OCI-LY1 (cell line): ENCODE measurements around the gene NANS.

ENCODE experiments used
- H2AFZ ChIP-seq: fragments of 200-600 bp; sonication (generic), shearing (Covaris generic); 2 replicates; pipeline ENCODE4 v1.6.0; 2014; ENCODE audit warnings: antibody characterized with exemption, mild to moderate bottlenecking, low read length
- H3F3A ChIP-seq: fragments of 200-600 bp; sonication (generic), shearing (Covaris generic); 2 replicates; pipeline ENCODE4 v1.6.0; 2014; ENCODE audit warnings: mild to moderate bottlenecking, antibody characterized with exemption, low read length, moderate library complexity; ENCODE audit not compliant: insufficient read depth
- H3K27ac ChIP-seq: fragments of 200-600 bp; sonication (generic); 2 replicates; pipeline ENCODE4 v1.5.1; 2014; ENCODE audit warnings: low read length, mixed run types, mild to moderate bottlenecking, low read depth; ENCODE audit not compliant: poor library complexity, severe bottlenecking
- H3K27me3 ChIP-seq: fragments of 200-600 bp; sonication (generic); 2 replicates; pipeline ENCODE4 v1.6.0; 2014; ENCODE audit warnings: antibody characterized with exemption, mild to moderate bottlenecking, low read length, moderate library complexity; ENCODE audit not compliant: insufficient read depth
- H3K36me3 ChIP-seq: fragments of 200-600 bp; sonication (generic); 2 replicates; pipeline ENCODE4 v1.6.1; 2014; ENCODE audit warnings: mild to moderate bottlenecking, antibody characterized with exemption, low read length, moderate library complexity, mixed read lengths; ENCODE audit not compliant: insufficient read depth
- H3K4me1 ChIP-seq: fragments of 200-600 bp; sonication (generic); 2 replicates; pipeline ENCODE4 v1.5.1; 2014; ENCODE audit warnings: mild to moderate bottlenecking, low read length, moderate library complexity; ENCODE audit not compliant: insufficient read depth, severe bottlenecking
- H3K4me2 ChIP-seq: fragments of 200-600 bp; sonication (generic), shearing (Covaris generic); 2 replicates; pipeline ENCODE4 v1.6.1; 2014; ENCODE audit warnings: low read length
- H3K4me3 ChIP-seq: fragments of 200-600 bp; sonication (generic); 2 replicates; pipeline ENCODE4 v1.5.1; 2014; ENCODE audit warnings: low read length, low read depth, mild to moderate bottlenecking, mixed read lengths; ENCODE audit not compliant: poor library complexity, severe bottlenecking
- H3K79me2 ChIP-seq: fragments of 200-600 bp; shearing (Covaris generic); 2 replicates; pipeline ENCODE4 v1.6.1; 2016; ENCODE audit warnings: mixed run types, low read length, mixed read lengths; ENCODE audit not compliant: insufficient read depth
- H3K9ac ChIP-seq: fragments of 200-600 bp; sonication (generic), shearing (Covaris generic); 2 replicates; pipeline ENCODE4 v1.6.1; 2014; ENCODE audit warnings: mild to moderate bottlenecking, low read length, mixed read lengths
- H3K9me2 ChIP-seq: fragments of 200-600 bp; sonication (generic), shearing (Covaris generic); 2 replicates; pipeline ENCODE4 v1.6.1; 2014; ENCODE audit warnings: low read depth, mild to moderate bottlenecking, low read length, mixed read lengths
- H3K9me3 ChIP-seq: fragments of 200-600 bp; shearing (Covaris generic); 2 replicates; pipeline ENCODE4 v1.6.1; 2014; ENCODE audit warnings: low read length, mixed read lengths
- H4K20me1 ChIP-seq: fragments of 200-600 bp; sonication (generic), shearing (Covaris generic); 2 replicates; pipeline ENCODE4 v1.6.0; 2016; ENCODE audit warnings: mild to moderate bottlenecking, low read length; ENCODE audit not compliant: insufficient read depth
- EZH2 ChIP-seq: fragments of 200-600 bp; sonication (generic), shearing (Covaris generic); IDR thresholded peaks from 2 replicates; pipeline ENCODE4 v1.8.0; 2017; ENCODE audit warnings: borderline replicate concordance, mixed run types, mild to moderate bottlenecking, antibody characterized with exemption, low read length, moderate library complexity, mixed read lengths
- TF ChIP-seq, protein P1 (sequence below): fragments of 200-600 bp; sonication (generic), shearing (Covaris generic); IDR thresholded peaks from 2 replicates; pipeline ENCODE4 v1.5.1; 2017; ENCODE audit warnings: mild to moderate bottlenecking, antibody characterized with exemption, low read length, moderate library complexity, mixed read lengths

NANS gene

DNA sequence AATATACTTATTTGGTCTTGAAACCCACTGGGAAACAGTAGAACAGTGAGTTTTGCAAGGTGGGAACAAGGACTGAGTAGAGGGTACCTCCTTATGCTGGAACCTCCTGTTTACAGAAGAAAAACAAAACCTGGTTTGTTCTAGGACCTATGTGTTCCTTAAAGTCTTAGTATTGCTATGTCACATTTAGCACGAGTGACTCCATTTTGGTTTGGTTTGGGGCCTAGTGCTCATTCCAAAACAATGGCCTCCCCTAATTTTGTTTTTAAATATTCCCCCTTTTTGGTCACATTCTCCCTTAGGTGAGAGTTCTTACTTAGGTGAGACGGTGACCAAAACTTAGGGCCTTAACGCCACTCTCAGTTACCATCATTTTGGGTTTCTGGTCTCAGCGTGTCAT, 6.2 kb upstream of the NANS start:
- no peak overlapping the region for H3K27ac ChIP-seq
- no peaks in the 10 kb centered on the region for H3K9me2 ChIP-seq
- H3K27me3 ChIP-seq, result no peaks in the 10 kb centered on the region
- H3K9ac ChIP-seq, result no peak overlapping the region
- H3F3A ChIP-seq, result no peaks in the 10 kb centered on the region
- no peak overlapping the region for H3K4me3 ChIP-seq
- H3K4me2 ChIP-seq, result no peak overlapping the region
- peaks cover 25% of the 10 kb centered on the region for H3K4me1 ChIP-seq
- no peak overlapping the region for H2AFZ ChIP-seq
- H4K20me1 ChIP-seq, result no peaks in the 10 kb centered on the region
- no peak for TF ChIP-seq EZH2
- TF ChIP-seq, protein P1, sequence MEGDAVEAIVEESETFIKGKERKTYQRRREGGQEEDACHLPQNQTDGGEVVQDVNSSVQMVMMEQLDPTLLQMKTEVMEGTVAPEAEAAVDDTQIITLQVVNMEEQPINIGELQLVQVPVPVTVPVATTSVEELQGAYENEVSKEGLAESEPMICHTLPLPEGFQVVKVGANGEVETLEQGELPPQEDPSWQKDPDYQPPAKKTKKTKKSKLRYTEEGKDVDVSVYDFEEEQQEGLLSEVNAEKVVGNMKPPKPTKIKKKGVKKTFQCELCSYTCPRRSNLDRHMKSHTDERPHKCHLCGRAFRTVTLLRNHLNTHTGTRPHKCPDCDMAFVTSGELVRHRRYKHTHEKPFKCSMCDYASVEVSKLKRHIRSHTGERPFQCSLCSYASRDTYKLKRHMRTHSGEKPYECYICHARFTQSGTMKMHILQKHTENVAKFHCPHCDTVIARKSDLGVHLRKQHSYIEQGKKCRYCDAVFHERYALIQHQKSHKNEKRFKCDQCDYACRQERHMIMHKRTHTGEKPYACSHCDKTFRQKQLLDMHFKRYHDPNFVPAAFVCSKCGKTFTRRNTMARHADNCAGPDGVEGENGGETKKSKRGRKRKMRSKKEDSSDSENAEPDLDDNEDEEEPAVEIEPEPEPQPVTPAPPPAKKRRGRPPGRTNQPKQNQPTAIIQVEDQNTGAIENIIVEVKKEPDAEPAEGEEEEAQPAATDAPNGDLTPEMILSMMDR, result no peak
- H3K36me3 ChIP-seq, result peaks cover 20% of the 10 kb centered on the region
- H3K79me2 ChIP-seq, result no peaks in the 10 kb centered on the region
- H3K9me3 ChIP-seq, result peaks cover 4% of the 10 kb centered on the region; the same call in 1 of the 2 replicates

DNA sequence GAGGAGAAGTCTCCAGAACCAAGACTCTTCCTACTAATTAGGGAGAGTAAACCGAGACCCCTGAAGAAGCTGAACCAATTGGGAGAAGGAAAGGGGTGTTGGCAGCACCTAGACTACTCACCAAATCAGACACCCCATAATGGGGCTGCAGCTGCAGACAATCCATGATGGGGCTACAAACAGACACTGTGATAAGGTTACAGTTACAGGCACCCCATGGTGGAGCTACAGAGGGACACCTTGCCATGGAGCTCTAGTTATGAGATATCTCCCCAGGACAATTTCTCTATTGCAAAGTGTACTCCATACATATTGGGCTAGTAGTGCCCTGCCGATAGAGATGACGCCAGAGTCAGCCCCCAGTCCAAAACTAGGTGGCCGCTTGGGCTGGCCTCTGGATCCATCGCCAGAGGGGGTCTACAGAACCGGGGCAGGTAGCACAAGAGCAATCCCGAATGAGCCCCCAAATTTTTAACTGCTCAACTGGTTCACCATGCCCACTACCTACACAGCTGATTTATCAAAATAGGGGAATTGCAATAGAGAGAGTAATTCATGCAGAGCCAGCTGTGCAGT, 2.1 kb upstream of the NANS start:
- no peak overlapping the region for H3K4me2 ChIP-seq
- no peaks in the 10 kb centered on the region for H3K27me3 ChIP-seq
- TF ChIP-seq, protein P1, result no peak
- no peak for TF ChIP-seq EZH2
- no peak overlapping the region for H3K9ac ChIP-seq
- no peaks in the 10 kb centered on the region for H4K20me1 ChIP-seq
- H3K9me2 ChIP-seq, result no peaks in the 10 kb centered on the region
- 0 out of 2 replicates have a peak, but pooled peaks cover 4% of the 10 kb centered on the region for H3K36me3 ChIP-seq
- no peaks in the 10 kb centered on the region for H3F3A ChIP-seq
- H3K4me3 ChIP-seq, result no peak overlapping the region
- H3K27ac ChIP-seq, result no peak overlapping the region
- H3K9me3 ChIP-seq, result no peaks in the 10 kb centered on the region
- H3K79me2 ChIP-seq, result no peaks in the 10 kb centered on the region
- peaks cover 25% of the 10 kb centered on the region for H3K4me1 ChIP-seq
- H2AFZ ChIP-seq, result no peak overlapping the region

DNA sequence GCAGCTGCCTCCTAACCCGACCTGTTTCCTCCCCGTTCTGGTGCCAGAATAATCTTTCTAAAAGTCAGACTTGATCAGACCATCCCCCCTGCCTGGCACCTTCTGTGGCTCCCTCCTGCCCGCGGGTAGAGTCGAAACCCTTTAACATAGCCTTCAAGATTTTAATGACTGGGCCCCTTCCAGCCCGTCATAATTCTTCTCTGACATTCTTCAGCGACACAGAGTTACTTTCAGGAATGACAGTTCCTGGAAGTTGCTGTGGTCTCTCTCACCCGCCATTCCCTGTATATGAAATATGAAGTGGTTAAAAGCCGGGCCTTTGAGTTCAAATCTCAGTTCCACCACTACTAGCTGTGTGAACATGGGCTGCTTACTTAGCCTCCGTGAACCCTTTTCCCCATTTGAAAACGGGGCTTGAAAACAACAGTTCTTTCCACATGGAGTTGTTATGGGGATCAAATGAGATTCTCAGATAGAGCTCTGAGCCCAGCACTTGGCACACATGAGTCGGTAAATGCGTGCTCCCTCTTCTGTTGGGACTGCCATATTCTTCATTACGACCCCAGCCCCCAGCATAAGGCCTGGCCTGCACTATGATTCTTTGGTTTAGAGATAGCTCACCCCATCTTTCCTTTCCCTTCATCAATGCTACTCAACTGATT, 737 bp downstream of the NANS start:
- peaks cover 9% of the 10 kb centered on the region; the same call in 1 of the 2 replicates for H3K36me3 ChIP-seq
- H3K9me2 ChIP-seq, result no peaks in the 10 kb centered on the region
- TF ChIP-seq, protein P1, result no peak; the same call in 1 of the 2 replicates
- TF ChIP-seq EZH2, result no peak
- no peaks in the 10 kb centered on the region for H3K79me2 ChIP-seq
- peak overlapping the region; percentile 70 for H3K9ac ChIP-seq
- no peak overlapping the region for H2AFZ ChIP-seq
- no peak overlapping the region for H3K27ac ChIP-seq
- peak overlapping the region; percentile 95 for H3K4me2 ChIP-seq
- no peaks in the 10 kb centered on the region for H3K9me3 ChIP-seq
- no peaks in the 10 kb centered on the region for H3K27me3 ChIP-seq
- peaks cover 25% of the 10 kb centered on the region for H3K4me1 ChIP-seq
- H4K20me1 ChIP-seq, result no peaks in the 10 kb centered on the region
- no peaks in the 10 kb centered on the region for H3F3A ChIP-seq
- H3K4me3 ChIP-seq, result peak overlapping the region; percentile 76
